ENCODE data around the gene CRACR2A. TPM values are rescaled to one million over a fixed set of nuclear protein-coding genes. Genes with fewer than 3 reads are reported as not detected.

Gene CRACR2A
- total RNA-seq, 4 donors from 2014 or later, result 2.2 to 11.8 (median 5.0) TPM

DNA sequence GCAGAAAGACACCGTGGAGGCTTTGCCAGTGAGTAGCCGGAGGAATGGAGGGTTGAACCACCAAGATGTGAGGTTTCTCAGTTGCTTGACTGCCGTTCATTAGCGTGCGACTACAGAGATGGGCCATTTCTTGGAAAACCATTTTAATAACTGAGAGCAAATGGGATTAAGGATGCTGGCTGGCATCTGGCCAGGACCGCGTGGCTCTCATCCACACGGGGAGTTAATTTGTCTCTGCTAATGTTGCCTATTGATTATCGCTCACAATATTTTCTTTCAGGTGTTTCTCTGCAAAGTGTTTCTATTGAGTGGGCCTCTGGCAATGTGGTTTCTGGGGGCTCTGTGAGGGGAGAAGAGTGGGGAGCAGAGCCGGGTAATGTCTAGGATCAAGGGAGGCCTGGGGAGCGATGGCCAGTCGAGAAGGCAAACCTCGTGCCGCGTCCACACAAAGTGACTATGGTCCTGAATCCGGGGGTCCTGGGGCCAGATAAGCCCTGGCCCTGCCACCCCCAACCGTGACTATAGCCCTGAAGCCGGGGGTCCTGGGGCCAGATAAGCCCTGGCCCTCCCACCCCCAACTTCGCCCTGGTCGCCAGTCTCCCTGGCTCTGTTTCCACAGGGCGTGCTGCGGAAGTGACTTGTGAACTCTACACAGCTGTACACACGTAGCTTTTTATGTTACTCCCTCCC, 151.3 kb downstream of the CRACR2A start:
- TF ChIP-seq, protein P1, sequence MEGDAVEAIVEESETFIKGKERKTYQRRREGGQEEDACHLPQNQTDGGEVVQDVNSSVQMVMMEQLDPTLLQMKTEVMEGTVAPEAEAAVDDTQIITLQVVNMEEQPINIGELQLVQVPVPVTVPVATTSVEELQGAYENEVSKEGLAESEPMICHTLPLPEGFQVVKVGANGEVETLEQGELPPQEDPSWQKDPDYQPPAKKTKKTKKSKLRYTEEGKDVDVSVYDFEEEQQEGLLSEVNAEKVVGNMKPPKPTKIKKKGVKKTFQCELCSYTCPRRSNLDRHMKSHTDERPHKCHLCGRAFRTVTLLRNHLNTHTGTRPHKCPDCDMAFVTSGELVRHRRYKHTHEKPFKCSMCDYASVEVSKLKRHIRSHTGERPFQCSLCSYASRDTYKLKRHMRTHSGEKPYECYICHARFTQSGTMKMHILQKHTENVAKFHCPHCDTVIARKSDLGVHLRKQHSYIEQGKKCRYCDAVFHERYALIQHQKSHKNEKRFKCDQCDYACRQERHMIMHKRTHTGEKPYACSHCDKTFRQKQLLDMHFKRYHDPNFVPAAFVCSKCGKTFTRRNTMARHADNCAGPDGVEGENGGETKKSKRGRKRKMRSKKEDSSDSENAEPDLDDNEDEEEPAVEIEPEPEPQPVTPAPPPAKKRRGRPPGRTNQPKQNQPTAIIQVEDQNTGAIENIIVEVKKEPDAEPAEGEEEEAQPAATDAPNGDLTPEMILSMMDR (IDR thresholded peaks at IDR 0.05), result no peak
- DNase-seq (ENCODE audit: low spot score), result no peak
- ATAC-seq (ENCODE audit: low FRiP score), result no peak

- ATAC-seq (ENCODE audit: low FRiP score) (no peak), DNase-seq (ENCODE audit: low spot score) (no peak)
- TF ChIP-seq, protein P1 (IDR thresholded peaks at IDR 0.05), result no peak
Measured at GRCh38 chr12:3600951-3601350, 152.0 kb downstream of the CRACR2A start.

- ATAC-seq (ENCODE audit: low FRiP score) (no peak), DNase-seq (ENCODE audit: low spot score) (no peak)
- TF ChIP-seq, protein P1 (IDR thresholded peaks at IDR 0.05), result no peak
Measured at GRCh38 chr12:3600039-3600720, 152.7 kb downstream of the CRACR2A start.

GRCh38 chr12:3598896-3599860, 153.7 kb downstream of the CRACR2A start:
- TF ChIP-seq, protein P1 (IDR thresholded peaks at IDR 0.05), result no peak
- DNase-seq (ENCODE audit: low spot score), result no peak
- ATAC-seq (ENCODE audit: low FRiP score), result no peak

DNA sequence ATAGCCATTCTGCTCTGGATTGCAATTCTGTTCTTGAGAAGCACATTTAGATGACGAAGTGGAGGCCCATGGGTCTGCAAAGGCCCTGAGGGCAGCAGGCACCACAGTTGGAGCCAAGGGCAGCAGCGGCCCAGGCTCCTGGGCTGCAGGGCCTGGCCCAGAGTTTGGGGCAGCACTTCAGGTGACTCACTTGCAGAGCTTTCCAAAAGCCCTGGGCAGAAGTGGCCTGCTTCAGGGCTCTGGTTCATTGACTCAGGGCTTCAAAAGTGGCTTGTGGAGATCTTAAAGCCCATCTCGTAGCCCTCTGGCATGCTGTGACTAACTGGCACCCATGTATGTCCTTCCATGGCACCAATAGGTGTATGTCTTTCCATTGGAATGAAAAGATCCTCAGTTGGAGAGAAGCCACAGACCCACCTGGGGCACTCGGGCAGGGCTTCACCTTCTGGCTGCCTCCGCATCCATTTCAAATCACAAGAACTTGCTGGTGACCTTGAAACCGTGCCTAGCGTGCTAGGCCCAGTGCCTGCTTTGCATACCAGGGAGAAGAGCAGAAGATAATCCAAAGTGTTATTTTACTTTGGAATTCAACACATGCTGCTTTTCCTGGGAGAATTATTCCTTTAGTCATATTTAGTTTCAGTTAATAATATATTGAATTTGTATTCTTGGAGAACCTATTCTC, 155.2 kb downstream of the CRACR2A start:
- DNase-seq (ENCODE audit: low spot score) (no peak), ATAC-seq (ENCODE audit: low FRiP score) (no peak)
- TF ChIP-seq, protein P1 (IDR thresholded peaks at IDR 0.05), result no peak

- TF ChIP-seq, protein P1 (IDR thresholded peaks at IDR 0.05), result no peak
- no peak for DNase-seq (ENCODE audit: low spot score)
- ATAC-seq (ENCODE audit: low FRiP score), result no peak
Measured at GRCh38 chr12:3596703-3597415, 156.1 kb downstream of the CRACR2A start.

Measured in omental fat pad (tissue), 4 donors.